ENCODE results near the gene BPIFB2. TPM values are rescaled to one million over a fixed set of nuclear protein-coding genes. Genes with fewer than 3 reads are reported as not detected.

Gene BPIFB2
- total RNA-seq, 1 donor from 2014 or later, result not detected

DNA sequence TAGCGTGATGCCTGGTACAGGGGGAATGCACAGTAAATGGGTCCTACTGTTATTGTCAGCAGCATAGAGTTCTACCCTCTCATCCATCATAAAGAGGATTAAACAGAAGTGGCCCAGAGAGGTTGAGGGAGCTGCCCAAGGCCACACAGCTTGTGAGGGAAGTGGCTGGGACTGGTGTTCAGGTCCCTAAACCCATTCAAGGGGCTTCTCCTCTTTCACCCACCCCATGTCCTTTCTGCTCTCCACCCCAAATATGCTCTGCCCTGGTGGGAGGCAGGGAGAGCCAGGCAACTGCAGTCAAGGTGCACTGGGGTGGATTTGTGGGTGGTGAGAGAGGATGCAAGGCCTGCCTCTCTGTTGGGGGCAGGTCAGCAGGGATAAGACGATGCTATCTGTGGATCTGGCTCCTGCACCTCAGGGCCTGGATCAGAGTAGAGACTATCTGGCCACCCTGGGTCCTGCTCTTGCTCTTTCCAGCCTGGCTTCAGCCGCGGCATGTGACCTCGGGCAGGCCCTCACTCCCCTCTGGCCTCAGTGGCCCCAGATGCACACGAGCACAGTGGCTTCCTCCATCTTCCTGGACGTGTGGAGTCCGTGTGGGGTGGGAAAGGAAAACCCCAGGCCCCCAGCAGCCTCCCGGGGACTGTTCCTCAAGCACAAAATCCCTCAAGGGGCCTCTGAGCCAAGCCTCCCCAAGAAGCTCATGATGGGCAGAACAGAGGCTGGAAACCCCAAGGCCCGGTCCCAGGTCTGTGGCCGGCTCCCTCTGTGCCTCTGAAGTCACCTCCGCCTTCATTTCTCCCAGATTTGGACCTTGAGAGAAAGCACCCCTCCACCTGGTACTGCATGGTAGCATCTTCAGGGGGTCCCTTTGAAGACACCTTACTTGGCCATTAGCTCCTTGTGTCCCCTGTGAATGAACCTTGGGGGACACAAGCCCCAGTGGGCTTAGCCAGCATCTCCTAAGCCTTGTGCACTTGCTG is 20.6 kb downstream of the BPIFB2 start:
- H3K27me3 Mint-ChIP-seq (ENCODE audit: unreplicated experiment), result peaks cover 4% of the 10 kb centered on the region
- no peak overlapping the region for H3K27ac Mint-ChIP-seq (ENCODE audit: unreplicated experiment)
- TF ChIP-seq, protein P1, sequence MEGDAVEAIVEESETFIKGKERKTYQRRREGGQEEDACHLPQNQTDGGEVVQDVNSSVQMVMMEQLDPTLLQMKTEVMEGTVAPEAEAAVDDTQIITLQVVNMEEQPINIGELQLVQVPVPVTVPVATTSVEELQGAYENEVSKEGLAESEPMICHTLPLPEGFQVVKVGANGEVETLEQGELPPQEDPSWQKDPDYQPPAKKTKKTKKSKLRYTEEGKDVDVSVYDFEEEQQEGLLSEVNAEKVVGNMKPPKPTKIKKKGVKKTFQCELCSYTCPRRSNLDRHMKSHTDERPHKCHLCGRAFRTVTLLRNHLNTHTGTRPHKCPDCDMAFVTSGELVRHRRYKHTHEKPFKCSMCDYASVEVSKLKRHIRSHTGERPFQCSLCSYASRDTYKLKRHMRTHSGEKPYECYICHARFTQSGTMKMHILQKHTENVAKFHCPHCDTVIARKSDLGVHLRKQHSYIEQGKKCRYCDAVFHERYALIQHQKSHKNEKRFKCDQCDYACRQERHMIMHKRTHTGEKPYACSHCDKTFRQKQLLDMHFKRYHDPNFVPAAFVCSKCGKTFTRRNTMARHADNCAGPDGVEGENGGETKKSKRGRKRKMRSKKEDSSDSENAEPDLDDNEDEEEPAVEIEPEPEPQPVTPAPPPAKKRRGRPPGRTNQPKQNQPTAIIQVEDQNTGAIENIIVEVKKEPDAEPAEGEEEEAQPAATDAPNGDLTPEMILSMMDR (IDR thresholded peaks at IDR 0.05; ENCODE audit: unreplicated experiment), result no peak
- DNase-seq (ENCODE audit: low spot score), result no peak
- no peaks in the 10 kb centered on the region for H3K9me3 Mint-ChIP-seq (ENCODE audit: unreplicated experiment)
- H3K4me3 Mint-ChIP-seq (ENCODE audit: unreplicated experiment), result no peak overlapping the region
- no peaks in the 10 kb centered on the region for H3K4me1 Mint-ChIP-seq (ENCODE audit: unreplicated experiment)
- H3K36me3 Mint-ChIP-seq (ENCODE audit: low read depth, unreplicated experiment), result peaks cover under 1% of the 10 kb centered on the region

DNA sequence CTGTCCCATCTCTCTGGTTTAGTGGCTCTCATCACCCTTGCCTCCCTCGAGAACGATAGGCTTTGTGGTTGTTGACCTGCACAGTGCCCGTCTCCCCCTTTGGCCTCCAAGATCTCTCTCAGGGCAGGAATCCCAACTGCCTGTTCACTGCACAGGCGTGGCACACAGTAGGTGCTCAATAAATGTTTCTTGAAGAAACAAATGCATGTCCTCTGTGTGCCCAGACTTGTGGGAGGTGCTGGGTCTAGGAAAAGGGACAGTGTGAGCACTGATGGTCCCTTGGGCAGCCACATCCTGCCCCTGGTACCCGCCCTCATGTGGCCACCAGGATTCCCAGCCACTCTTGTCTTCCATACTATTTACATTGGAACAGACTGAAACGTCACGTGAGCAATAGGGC is 21.4 kb downstream of the BPIFB2 start:
- TF ChIP-seq, protein P1 (IDR thresholded peaks at IDR 0.05; ENCODE audit: unreplicated experiment), result no peak
- Mint-ChIP-seq H3K27ac (ENCODE audit: unreplicated experiment) (no peak overlapping the region), H3K4me3 (ENCODE audit: unreplicated experiment) (no peak overlapping the region)

DNA sequence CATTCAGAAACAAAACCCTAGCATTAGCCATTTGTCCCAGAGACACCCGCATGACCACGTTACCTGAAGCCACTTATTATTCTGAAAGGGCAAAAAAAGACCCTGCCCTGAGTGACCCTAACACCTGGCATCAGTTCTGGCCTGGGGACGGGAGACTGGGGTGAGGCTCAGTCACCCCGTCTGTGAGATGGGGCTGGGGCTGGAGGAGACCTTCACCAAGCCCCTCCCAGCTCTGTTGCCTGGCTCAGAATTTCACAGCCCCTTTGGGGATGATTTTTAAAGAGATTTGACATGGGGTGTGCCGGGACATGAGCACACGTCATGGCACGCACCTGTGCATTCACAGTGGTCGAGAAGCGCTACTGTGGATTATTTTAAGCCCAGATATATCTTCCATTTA is 22.6 kb downstream of the BPIFB2 start:
- Mint-ChIP-seq H3K9me3 (ENCODE audit: unreplicated experiment) (no peaks in the 10 kb centered on the region), H3K36me3 (ENCODE audit: low read depth, unreplicated experiment) (peaks cover 4% of the 10 kb centered on the region), H3K4me3 (ENCODE audit: unreplicated experiment) (no peak overlapping the region), H3K4me1 (ENCODE audit: unreplicated experiment) (no peaks in the 10 kb centered on the region), H3K27me3 (ENCODE audit: unreplicated experiment) (peaks cover 7% of the 10 kb centered on the region), H3K27ac (ENCODE audit: unreplicated experiment) (no peak overlapping the region)
- TF ChIP-seq, protein P1 (IDR thresholded peaks at IDR 0.05; ENCODE audit: unreplicated experiment), result no peak
- no peak for DNase-seq (ENCODE audit: low spot score)

More for the DNA sequence above, 21.4 kb downstream of the BPIFB2 start:
- Mint-ChIP-seq H3K4me1 (ENCODE audit: unreplicated experiment) (no peaks in the 10 kb centered on the region), H3K27me3 (ENCODE audit: unreplicated experiment) (peaks cover 5% of the 10 kb centered on the region), H3K9me3 (ENCODE audit: unreplicated experiment) (no peaks in the 10 kb centered on the region), H3K36me3 (ENCODE audit: low read depth, unreplicated experiment) (peaks cover 4% of the 10 kb centered on the region)
- DNase-seq (ENCODE audit: low spot score), result no peak

DNA sequence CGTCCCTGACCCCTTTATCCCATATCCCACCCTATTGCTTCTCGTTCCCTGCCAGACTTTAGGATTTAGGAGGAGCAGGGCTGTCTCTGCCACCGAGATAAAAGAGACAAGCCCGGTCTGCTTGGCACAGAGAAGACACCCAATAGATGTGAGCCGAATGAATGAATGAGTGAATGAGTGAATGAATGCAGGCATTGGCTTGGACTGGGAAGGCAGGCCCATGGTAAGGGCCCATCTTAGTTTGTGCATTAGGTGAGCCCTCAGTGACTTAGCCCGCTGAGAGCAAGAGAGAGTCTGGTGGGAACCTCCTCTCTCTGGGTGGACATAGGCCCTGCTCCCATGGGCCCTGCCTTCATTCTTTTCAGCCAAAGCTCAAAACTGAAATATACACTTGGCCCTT is 23.1 kb downstream of the BPIFB2 start:
- Mint-ChIP-seq H3K27me3 (ENCODE audit: unreplicated experiment) (peaks cover 7% of the 10 kb centered on the region), H3K36me3 (ENCODE audit: low read depth, unreplicated experiment) (peaks cover 4% of the 10 kb centered on the region), H3K9me3 (ENCODE audit: unreplicated experiment) (no peaks in the 10 kb centered on the region), H3K27ac (ENCODE audit: unreplicated experiment) (no peak overlapping the region), H3K4me3 (ENCODE audit: unreplicated experiment) (no peak overlapping the region), H3K4me1 (ENCODE audit: unreplicated experiment) (no peaks in the 10 kb centered on the region)
- DNase-seq (ENCODE audit: low spot score), result no peak
- TF ChIP-seq, protein P1 (IDR thresholded peaks at IDR 0.05; ENCODE audit: unreplicated experiment), result no peak

DNA sequence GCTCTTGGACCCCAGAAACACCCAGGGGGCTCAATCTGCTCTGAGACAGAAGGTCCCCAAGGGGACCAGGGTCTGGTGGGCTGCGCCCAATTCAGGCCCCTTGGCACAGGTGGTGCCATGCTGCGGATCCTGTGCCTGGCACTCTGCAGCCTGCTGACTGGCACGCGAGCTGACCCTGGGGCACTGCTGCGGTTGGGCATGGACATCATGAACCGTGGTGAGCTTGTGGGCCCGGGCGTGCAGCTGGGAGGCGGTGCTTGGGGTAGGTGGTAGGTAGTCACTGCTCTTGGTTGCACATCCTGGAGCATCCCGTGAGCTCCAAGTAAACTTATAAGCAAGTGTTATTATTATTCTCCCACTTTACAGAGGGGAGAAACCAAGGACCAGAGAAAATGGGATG is 24.0 kb downstream of the BPIFB2 start, which contains the start of gene BPIFB6:
BPIFB6 (plus strand) TSS at position 118 of the 400 bp plus-strand sequence; CDS start at position 118, 0 bp downstream.
- Mint-ChIP-seq H3K4me3 (ENCODE audit: unreplicated experiment) (no peak within 1 kb of the TSS), H3K27me3 (ENCODE audit: unreplicated experiment) (peaks cover 7% of the 10 kb centered on the region), H3K9me3 (ENCODE audit: unreplicated experiment) (no peaks in the 10 kb centered on the region), H3K27ac (ENCODE audit: unreplicated experiment) (no peak within 1 kb of the TSS), H3K36me3 (ENCODE audit: low read depth, unreplicated experiment) (peaks cover 4% of the 10 kb centered on the region), H3K4me1 (ENCODE audit: unreplicated experiment) (no peaks in the 10 kb centered on the region)
- TF ChIP-seq, protein P1 (IDR thresholded peaks at IDR 0.05; ENCODE audit: unreplicated experiment), result no peak
- no peak for DNase-seq (ENCODE audit: low spot score)

Measured in endothelial cell (in vitro differentiated cells).